GM23248 (cell line): ENCODE data around the gene MAP3K19. TPM values are rescaled to one million over a fixed set of nuclear protein-coding genes. Genes with fewer than 3 reads are reported as not detected.

ENCODE experiments used
- DNase-seq: peaks from one replicate; pipeline ENCODE4 v3.0.0-alpha.2; 2015
- H2AFZ ChIP-seq: fragments of 200-600 bp; sonication (generic); 2 replicates; pipeline ENCODE4 v1.6.1; 2016; ENCODE audit warnings: antibody characterized with exemption
- H3F3A ChIP-seq: fragments of 200-600 bp; sonication (generic); 2 replicates; pipeline ENCODE4 v1.6.1; 2016; ENCODE audit warnings: mild to moderate bottlenecking, antibody characterized with exemption, mixed run types; ENCODE audit not compliant: insufficient read depth
- H3K27ac ChIP-seq: fragments of 200-600 bp; sonication (generic); 2 replicates; pipeline ENCODE4 v1.5.1; 2016; ENCODE audit warnings: mild to moderate bottlenecking
- H3K27me3 ChIP-seq: fragments of 200-600 bp; sonication (generic); replicated peaks from 2 replicates; pipeline ENCODE4 v1.6.1; 2016; ENCODE audit warnings: mild to moderate bottlenecking; ENCODE audit not compliant: insufficient read depth
- H3K36me3 ChIP-seq: fragments of 200-600 bp; sonication (generic); 2 replicates; pipeline ENCODE4 v1.6.1; 2016; ENCODE audit warnings: low read depth, mild to moderate bottlenecking
- H3K4me1 ChIP-seq: fragments of 200-600 bp; sonication (generic); 2 replicates; pipeline ENCODE4 v1.6.1; 2016; ENCODE audit warnings: mild to moderate bottlenecking; ENCODE audit not compliant: insufficient read depth
- H3K4me2 ChIP-seq: fragments of 200-600 bp; sonication (generic); one replicate; pipeline ENCODE4 v1.6.1; 2016; ENCODE audit warnings: mild to moderate bottlenecking; ENCODE audit not compliant: unreplicated experiment
- H3K4me3 ChIP-seq: fragments of 200-600 bp; sonication (generic); 2 replicates; pipeline ENCODE4 v1.5.1; 2016; ENCODE audit warnings: mild to moderate bottlenecking
- H3K79me2 ChIP-seq: fragments of 200-600 bp; sonication (generic); 2 replicates; pipeline ENCODE4 v1.6.1; 2016; ENCODE audit warnings: mild to moderate bottlenecking; ENCODE audit not compliant: insufficient read depth
- H3K9ac ChIP-seq: fragments of 200-600 bp; sonication (generic); 2 replicates; pipeline ENCODE4 v1.6.1; 2016; ENCODE audit warnings: mild to moderate bottlenecking
- H3K9me2 ChIP-seq: fragments of 200-600 bp; sonication (generic); 2 replicates; pipeline ENCODE4 v1.6.1; 2016; ENCODE audit warnings: mixed run types, mild to moderate bottlenecking, moderate library complexity; ENCODE audit not compliant: insufficient read depth
- H3K9me3 ChIP-seq: fragments of 200-600 bp; sonication (generic); one replicate; pipeline ENCODE4 v1.6.1; 2017; ENCODE audit warnings: low read depth
- H4K20me1 ChIP-seq: fragments of 200-600 bp; sonication (generic); 2 replicates; pipeline ENCODE4 v1.6.0; 2016; ENCODE audit not compliant: insufficient read depth
- EZH2 ChIP-seq: fragments of 200-600 bp; sonication (generic); IDR thresholded peaks from 2 replicates; pipeline ENCODE4 v1.6.1; 2018; ENCODE audit warnings: antibody characterized with exemption, mild to moderate bottlenecking; ENCODE audit not compliant: insufficient read depth, poor library complexity, severe bottlenecking
- EZH2phosphoT487 ChIP-seq: fragments of 200-600 bp; sonication (generic); IDR thresholded peaks from 2 replicates; pipeline ENCODE4 v1.6.1; 2018; ENCODE audit warnings: antibody characterized with exemption, moderate library complexity, mild to moderate bottlenecking, low read depth; ENCODE audit not compliant: insufficient read depth
- WGBS, 2 experiments: methylation state at CpG; one replicate each; pipeline ENCODE4 v1.1.6; 2015 to 2017; ENCODE audit warnings: low lambda C conversion rate in 2 of 2, low coverage in 1 of 2; ENCODE audit errors: missing lambda C conversion rate in 2 of 2; 5-methylcytosine and 5-hydroxymethylcytosine counted together
- in situ Hi-C: fragments of 300-500 bp; cut with MboI; formaldehyde crosslinking; loops from 2 replicates; pipeline ENCODE4 v1.15.0; 2020
- polyA plus RNA-seq: library from polyadenylated mRNA; unstranded; fragments of >200 nt; fragmentation: Nextera tagmentation; extraction: Ambion mirVana; gene quantifications from 2 replicates; pipeline ENCODE4 v1.2.1, GENCODE V29; 2016
- total RNA-seq: library from RNA; depleted of rRNA; stranded (reverse); fragments of >200 nt; shearing (Covaris generic); gene quantifications from 2 replicates; pipeline ENCODE4 v1.2.3, GENCODE V29; 2014

MAP3K19 gene
- total and polyA plus RNA-seq, 2 experiments from 2014 or later: not detected

- Histone ChIP-seq H3K9me2 (no peaks in the 10 kb centered on the region), H2AFZ (no peak overlapping the region), H3K4me2 (peak overlapping the region; percentile 0), H3K9me3 (no peaks in the 10 kb centered on the region), H3K27me3 (no peaks in the 10 kb centered on the region), H4K20me1 (peaks cover 14% of the 10 kb centered on the region; the same call in 1 of the 2 replicates), H3K79me2 (peaks cover 98% of the 10 kb centered on the region), H3K4me3 (no peak overlapping the region), H3K27ac (no peak overlapping the region; the same call in 1 of the 2 replicates), H3K9ac (no peak overlapping the region), H3F3A (no peaks in the 10 kb centered on the region), H3K4me1 (peaks cover 20% of the 10 kb centered on the region), H3K36me3 (peaks cover 25% of the 10 kb centered on the region)
- peak; percentile 13 for DNase-seq
- WGBS, 2 experiments: 8 to 13% methylated on average over 1 of the region's 1 CpG
- in situ Hi-C loops: no loop called here
- no peak for TF ChIP-seq EZH2phosphoT487
- no peak for TF ChIP-seq EZH2
Measured at GRCh38 chr2:134934641-134935040, 112.6 kb downstream of the MAP3K19 start.

DNA sequence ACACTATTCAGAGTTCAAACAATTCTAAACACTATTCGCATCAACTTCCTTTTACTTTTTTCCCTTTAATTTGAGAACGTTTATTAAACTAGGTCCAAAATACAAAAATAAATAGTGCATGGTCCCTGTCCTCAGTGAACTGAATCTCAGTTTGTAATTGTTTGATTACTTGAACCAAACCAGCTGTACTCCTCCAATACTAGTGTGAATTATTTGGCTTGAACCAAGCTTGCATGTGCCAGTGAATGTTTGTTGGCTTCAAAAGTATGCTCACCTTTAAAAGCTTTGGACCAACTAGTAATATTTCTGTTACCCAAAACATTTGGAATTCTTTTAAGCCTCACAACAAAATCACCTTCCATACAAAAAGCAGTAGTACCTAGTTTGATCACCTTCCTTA is 113.1 kb downstream of the MAP3K19 start:
- Histone ChIP-seq H3K79me2 (peaks cover 100% of the 10 kb centered on the region), H3K27ac (no peak overlapping the region), H3K9ac (no peak overlapping the region), H3K9me3 (no peaks in the 10 kb centered on the region), H3K4me3 (no peak overlapping the region), H3K9me2 (no peaks in the 10 kb centered on the region), H3K36me3 (peaks cover 23% of the 10 kb centered on the region), H3K27me3 (no peaks in the 10 kb centered on the region), H3F3A (no peaks in the 10 kb centered on the region), H2AFZ (no peak overlapping the region), H4K20me1 (peaks cover 14% of the 10 kb centered on the region; the same call in 1 of the 2 replicates), H3K4me2 (no peak overlapping the region), H3K4me1 (peaks cover 20% of the 10 kb centered on the region)
- TF ChIP-seq EZH2phosphoT487 (no peak), EZH2 (no peak)
- WGBS, 2 experiments: 51 to 54% methylated on average over 2 of the region's 2 CpGs
- no peak for DNase-seq
- in situ Hi-C loops: no loop called here

DNA sequence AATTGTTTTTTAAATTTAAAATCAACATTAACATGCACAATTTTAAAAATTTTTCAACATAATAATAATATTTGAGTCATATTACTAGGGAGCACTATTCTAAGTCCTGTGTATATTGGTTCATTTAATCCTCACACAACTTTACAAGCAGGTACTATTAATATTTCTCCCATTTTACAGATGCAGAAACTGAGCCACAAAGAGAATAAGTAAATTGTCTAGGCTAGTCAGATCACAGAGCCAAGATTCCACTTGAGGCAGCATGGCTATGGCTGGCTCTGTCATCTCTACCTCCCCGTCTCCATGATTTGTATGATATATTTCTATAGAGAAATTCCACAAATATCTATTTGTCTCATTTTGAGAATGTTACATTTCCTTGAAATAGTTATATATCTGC is 113.5 kb downstream of the MAP3K19 start:
- H3K36me3 ChIP-seq: peaks cover 19% of the 10 kb centered on the region
- peaks cover 20% of the 10 kb centered on the region for H3K4me1 ChIP-seq
- WGBS, 2 experiments: 96 to 100% methylated on average over 1 of the region's 1 CpG
- H3K4me3 ChIP-seq: no peak overlapping the region
- no peak overlapping the region for H3K27ac ChIP-seq
- no peak for TF ChIP-seq EZH2phosphoT487
- TF ChIP-seq EZH2: no peak
- H3F3A ChIP-seq: no peaks in the 10 kb centered on the region
- H3K9me3 ChIP-seq: no peaks in the 10 kb centered on the region
- no peak overlapping the region for H3K9ac ChIP-seq
- no peak for DNase-seq
- H3K4me2 ChIP-seq: no peak overlapping the region
- no peaks in the 10 kb centered on the region for H3K9me2 ChIP-seq
- in situ Hi-C loops: no loop called here
- no peak overlapping the region for H2AFZ ChIP-seq
- no peaks in the 10 kb centered on the region for H3K27me3 ChIP-seq
- peaks cover 14% of the 10 kb centered on the region; the same call in 1 of the 2 replicates for H4K20me1 ChIP-seq
- peaks cover 100% of the 10 kb centered on the region for H3K79me2 ChIP-seq

- H3K36me3 ChIP-seq: peaks cover 11% of the 10 kb centered on the region
- WGBS, 2 experiments: 86 to 88% methylated on average over 3 of the region's 3 CpGs
- no peak overlapping the region for H3K27ac ChIP-seq
- no peaks in the 10 kb centered on the region for H3F3A ChIP-seq
- H3K79me2 ChIP-seq: peaks cover 100% of the 10 kb centered on the region
- no peaks in the 10 kb centered on the region for H3K9me2 ChIP-seq
- peaks cover 20% of the 10 kb centered on the region for H3K4me1 ChIP-seq
- no peaks in the 10 kb centered on the region for H3K27me3 ChIP-seq
- TF ChIP-seq EZH2 (no peak), EZH2phosphoT487 (no peak)
- no peak for DNase-seq
- H3K4me2 ChIP-seq: no peak overlapping the region
- in situ Hi-C loops: no loop called here
- H3K9me3 ChIP-seq: no peaks in the 10 kb centered on the region
- H3K9ac ChIP-seq: no peak overlapping the region
- no peak overlapping the region for H3K4me3 ChIP-seq
- no peak overlapping the region for H2AFZ ChIP-seq
- peaks cover 17% of the 10 kb centered on the region; the same call in 1 of the 2 replicates for H4K20me1 ChIP-seq
Measured at GRCh38 chr2:134932864-134933526, 114.3 kb downstream of the MAP3K19 start.
